ENCODE measurements around the gene NFATC3. TPM values are rescaled to one million over a fixed set of nuclear protein-coding genes. Genes with fewer than 3 reads are reported as not detected.

The NFATC3 gene
- total and polyA plus RNA-seq, 4 donors = 9.7 to 21.2 (median 16.8) TPM

DNA sequence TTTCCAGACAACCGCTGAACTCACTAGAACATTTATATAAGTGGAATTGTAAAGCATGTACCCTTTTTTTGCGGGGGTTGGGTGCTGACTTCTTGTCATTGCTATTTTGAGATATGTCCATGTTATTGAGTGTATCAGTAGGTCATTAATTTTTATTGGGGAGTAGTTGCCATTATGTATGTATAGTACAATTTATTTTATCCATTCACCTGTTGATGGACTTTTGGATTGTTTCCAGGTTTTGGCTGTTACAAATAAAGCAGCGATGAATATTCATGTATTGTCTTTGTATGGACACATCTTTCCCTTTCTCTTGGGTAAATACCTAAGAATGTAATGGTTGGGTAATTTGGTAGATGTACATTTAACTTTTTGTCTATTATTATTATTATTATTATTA, 12.7 kb downstream of the NFATC3 start:
- 97% methylated on average over 3 of the region's 3 CpGs for WGBS
- DNase-seq (ENCODE audit: low spot score) = no peak
- Histone ChIP-seq H3K27ac (ENCODE audit: low read depth in 1 of 2, low read length in 2 of 2) (no peak overlapping the region), H3K4me1 (ENCODE audit: control insufficient read depth in 4 of 4, insufficient read depth in 4 of 4, low read length in 3 of 4) (peaks cover 4 to 18% (median 7%) of the 10 kb centered on the region in 4 donors), H3K36me3 (ENCODE audit: control insufficient read depth in 4 of 4, insufficient read depth in 3 of 4, low read depth in 1 of 4, low read length in 3 of 4) (no peaks in the 10 kb centered on the region), H3K4me3 (ENCODE audit: low read depth in 1 of 3, low read length in 3 of 3) (no peak overlapping the region), H3K9ac (ENCODE audit: low read depth in 1 of 2, low read length in 2 of 2) (no peak overlapping the region), H3K27me3 (ENCODE audit: control insufficient read depth in 4 of 4, insufficient read depth in 4 of 4, low read length in 3 of 4) (no peaks in the 10 kb centered on the region), H3K9me3 (ENCODE audit: control insufficient read depth in 4 of 4, low read length in 3 of 4) (no peaks in the 10 kb centered on the region)
- TF ChIP-seq TAF1 (conservative IDR thresholded peaks at IDR 0.05) = no peak
- TF ChIP-seq GABPA (IDR thresholded peaks at IDR 0.05 in 1 of 2, conservative IDR thresholded peaks at IDR 0.05 in 1 of 2) = no peak
- no peak for TF ChIP-seq YY1 (IDR thresholded peaks at IDR 0.05)
- TF ChIP-seq HNF4A (conservative IDR thresholded peaks at IDR 0.05) = no peak
- no peak for TF ChIP-seq SP1 (IDR thresholded peaks at IDR 0.05)
- TF ChIP-seq JUND (IDR thresholded peaks at IDR 0.05) = no peak
- no peak for TF ChIP-seq NR2F2 (IDR thresholded peaks at IDR 0.05)
- no peak for TF ChIP-seq FOXA2 (IDR thresholded peaks at IDR 0.05)
- no peak for TF ChIP-seq RXRA (IDR thresholded peaks at IDR 0.05)
- TF ChIP-seq, protein P1, sequence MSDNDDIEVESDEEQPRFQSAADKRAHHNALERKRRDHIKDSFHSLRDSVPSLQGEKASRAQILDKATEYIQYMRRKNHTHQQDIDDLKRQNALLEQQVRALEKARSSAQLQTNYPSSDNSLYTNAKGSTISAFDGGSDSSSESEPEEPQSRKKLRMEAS (IDR thresholded peaks at IDR 0.05) = no peak
- TF ChIP-seq, protein P2, sequence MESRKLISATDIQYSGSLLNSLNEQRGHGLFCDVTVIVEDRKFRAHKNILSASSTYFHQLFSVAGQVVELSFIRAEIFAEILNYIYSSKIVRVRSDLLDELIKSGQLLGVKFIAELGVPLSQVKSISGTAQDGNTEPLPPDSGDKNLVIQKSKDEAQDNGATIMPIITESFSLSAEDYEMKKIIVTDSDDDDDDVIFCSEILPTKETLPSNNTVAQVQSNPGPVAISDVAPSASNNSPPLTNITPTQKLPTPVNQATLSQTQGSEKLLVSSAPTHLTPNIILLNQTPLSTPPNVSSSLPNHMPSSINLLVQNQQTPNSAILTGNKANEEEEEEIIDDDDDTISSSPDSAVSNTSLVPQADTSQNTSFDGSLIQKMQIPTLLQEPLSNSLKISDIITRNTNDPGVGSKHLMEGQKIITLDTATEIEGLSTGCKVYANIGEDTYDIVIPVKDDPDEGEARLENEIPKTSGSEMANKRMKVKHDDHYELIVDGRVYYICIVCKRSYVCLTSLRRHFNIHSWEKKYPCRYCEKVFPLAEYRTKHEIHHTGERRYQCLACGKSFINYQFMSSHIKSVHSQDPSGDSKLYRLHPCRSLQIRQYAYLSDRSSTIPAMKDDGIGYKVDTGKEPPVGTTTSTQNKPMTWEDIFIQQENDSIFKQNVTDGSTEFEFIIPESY (IDR thresholded peaks at IDR 0.05) = no peak
- no peak for TF ChIP-seq RAD21 (IDR thresholded peaks at IDR 0.05)
- TF ChIP-seq HNF4G (IDR thresholded peaks at IDR 0.05) = no peak
- TF ChIP-seq, protein P3, sequence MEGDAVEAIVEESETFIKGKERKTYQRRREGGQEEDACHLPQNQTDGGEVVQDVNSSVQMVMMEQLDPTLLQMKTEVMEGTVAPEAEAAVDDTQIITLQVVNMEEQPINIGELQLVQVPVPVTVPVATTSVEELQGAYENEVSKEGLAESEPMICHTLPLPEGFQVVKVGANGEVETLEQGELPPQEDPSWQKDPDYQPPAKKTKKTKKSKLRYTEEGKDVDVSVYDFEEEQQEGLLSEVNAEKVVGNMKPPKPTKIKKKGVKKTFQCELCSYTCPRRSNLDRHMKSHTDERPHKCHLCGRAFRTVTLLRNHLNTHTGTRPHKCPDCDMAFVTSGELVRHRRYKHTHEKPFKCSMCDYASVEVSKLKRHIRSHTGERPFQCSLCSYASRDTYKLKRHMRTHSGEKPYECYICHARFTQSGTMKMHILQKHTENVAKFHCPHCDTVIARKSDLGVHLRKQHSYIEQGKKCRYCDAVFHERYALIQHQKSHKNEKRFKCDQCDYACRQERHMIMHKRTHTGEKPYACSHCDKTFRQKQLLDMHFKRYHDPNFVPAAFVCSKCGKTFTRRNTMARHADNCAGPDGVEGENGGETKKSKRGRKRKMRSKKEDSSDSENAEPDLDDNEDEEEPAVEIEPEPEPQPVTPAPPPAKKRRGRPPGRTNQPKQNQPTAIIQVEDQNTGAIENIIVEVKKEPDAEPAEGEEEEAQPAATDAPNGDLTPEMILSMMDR (IDR thresholded peaks at IDR 0.05; ENCODE audit: low read depth, low read length, missing input control) = no peak
- TF ChIP-seq FOXA1 (IDR thresholded peaks at IDR 0.05) = no peak
- TF ChIP-seq, protein P4, sequence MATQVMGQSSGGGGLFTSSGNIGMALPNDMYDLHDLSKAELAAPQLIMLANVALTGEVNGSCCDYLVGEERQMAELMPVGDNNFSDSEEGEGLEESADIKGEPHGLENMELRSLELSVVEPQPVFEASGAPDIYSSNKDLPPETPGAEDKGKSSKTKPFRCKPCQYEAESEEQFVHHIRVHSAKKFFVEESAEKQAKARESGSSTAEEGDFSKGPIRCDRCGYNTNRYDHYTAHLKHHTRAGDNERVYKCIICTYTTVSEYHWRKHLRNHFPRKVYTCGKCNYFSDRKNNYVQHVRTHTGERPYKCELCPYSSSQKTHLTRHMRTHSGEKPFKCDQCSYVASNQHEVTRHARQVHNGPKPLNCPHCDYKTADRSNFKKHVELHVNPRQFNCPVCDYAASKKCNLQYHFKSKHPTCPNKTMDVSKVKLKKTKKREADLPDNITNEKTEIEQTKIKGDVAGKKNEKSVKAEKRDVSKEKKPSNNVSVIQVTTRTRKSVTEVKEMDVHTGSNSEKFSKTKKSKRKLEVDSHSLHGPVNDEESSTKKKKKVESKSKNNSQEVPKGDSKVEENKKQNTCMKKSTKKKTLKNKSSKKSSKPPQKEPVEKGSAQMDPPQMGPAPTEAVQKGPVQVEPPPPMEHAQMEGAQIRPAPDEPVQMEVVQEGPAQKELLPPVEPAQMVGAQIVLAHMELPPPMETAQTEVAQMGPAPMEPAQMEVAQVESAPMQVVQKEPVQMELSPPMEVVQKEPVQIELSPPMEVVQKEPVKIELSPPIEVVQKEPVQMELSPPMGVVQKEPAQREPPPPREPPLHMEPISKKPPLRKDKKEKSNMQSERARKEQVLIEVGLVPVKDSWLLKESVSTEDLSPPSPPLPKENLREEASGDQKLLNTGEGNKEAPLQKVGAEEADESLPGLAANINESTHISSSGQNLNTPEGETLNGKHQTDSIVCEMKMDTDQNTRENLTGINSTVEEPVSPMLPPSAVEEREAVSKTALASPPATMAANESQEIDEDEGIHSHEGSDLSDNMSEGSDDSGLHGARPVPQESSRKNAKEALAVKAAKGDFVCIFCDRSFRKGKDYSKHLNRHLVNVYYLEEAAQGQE (IDR thresholded peaks at IDR 0.05) = no peak
- TF ChIP-seq, protein P5, sequence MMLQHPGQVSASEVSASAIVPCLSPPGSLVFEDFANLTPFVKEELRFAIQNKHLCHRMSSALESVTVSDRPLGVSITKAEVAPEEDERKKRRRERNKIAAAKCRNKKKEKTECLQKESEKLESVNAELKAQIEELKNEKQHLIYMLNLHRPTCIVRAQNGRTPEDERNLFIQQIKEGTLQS (IDR thresholded peaks at IDR 0.05) = no peak

DNA sequence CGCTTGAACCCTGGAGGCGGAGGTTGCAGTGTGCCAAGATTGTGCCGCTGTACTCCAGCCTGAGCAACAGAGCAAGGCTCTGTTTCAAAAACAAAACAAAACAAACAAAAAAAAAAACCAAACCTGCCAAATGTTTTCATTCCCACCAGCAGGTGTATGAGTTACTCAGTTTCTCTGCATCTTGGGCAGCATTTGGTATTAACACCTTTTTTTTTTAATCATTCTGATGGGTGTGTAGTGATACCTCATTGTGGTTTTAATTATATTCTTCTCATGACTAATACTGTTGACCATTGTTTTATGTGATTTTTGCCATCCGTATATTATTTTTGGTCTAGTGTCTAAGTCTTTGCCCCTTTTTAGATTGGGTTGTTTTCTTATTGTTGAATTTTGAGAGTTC, 15.3 kb downstream of the NFATC3 start:
- WGBS = 78% methylated on average over 4 of the region's 4 CpGs
- no peak for DNase-seq (ENCODE audit: low spot score)
- TF ChIP-seq, protein P3 (IDR thresholded peaks at IDR 0.05; ENCODE audit: low read depth, low read length, missing input control) = no peak
- H3K4me1 ChIP-seq (ENCODE audit: control insufficient read depth in 4 of 4, insufficient read depth in 4 of 4, low read length in 3 of 4) = peaks cover 0 to 5% (median 2%) of the 10 kb centered on the region in 4 donors
- no peaks in the 10 kb centered on the region for H3K36me3 ChIP-seq (ENCODE audit: control insufficient read depth in 4 of 4, insufficient read depth in 3 of 4, low read depth in 1 of 4, low read length in 3 of 4)
- H3K9ac ChIP-seq (ENCODE audit: low read depth in 1 of 2, low read length in 2 of 2) = no peak overlapping the region
- H3K27me3 ChIP-seq (ENCODE audit: control insufficient read depth in 4 of 4, insufficient read depth in 4 of 4, low read length in 3 of 4) = no peaks in the 10 kb centered on the region
- H3K9me3 ChIP-seq (ENCODE audit: control insufficient read depth in 4 of 4, low read length in 3 of 4) = no peaks in the 10 kb centered on the region
- no peak overlapping the region for H3K4me3 ChIP-seq (ENCODE audit: low read depth in 1 of 3, low read length in 3 of 3)
- no peak overlapping the region for H3K27ac ChIP-seq (ENCODE audit: low read depth in 1 of 2, low read length in 2 of 2)

All from liver (tissue), 9 donors.